ENCODE results near the gene LRP1B.

LRP1B gene

DNA sequence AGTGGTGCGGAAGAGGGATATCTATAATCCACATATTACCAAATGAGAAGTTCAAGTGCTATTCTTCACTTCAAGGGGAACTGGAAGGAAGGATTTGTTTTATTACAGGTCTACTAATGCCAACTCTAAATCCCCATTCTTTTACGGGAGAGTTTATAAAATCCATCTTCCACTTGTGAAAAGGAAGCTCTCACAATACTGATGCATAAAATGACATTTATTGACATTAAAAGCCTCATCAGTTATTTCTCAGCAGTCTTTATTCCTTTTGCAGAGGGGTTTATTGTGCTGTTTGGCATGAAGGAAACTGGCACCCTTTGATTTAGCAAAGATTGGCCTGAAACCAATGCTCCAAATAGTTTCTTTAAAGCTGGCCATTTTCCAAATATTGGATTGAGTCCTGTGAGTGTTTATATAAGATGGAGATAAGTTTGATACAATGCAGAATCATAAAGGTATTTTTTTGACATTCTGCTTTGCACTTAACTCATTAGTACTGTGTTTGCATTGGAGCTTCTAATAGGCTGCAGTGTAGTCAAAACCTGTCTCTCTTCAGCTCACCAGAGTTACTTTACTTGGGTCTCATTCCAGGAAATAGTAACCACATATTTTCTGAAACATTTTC lies 26.6 kb downstream of the LRP1B start:
- H3K4me2 ChIP-seq (ENCODE audit: low read length): no peak overlapping the region
- no peaks in the 10 kb centered on the region for H3K9me2 ChIP-seq (ENCODE audit: low read depth, low read length)
- H3K79me2 ChIP-seq (ENCODE audit: insufficient read depth, low read length): no peaks in the 10 kb centered on the region
- H3F3A ChIP-seq (ENCODE audit: insufficient read depth, low read length): no peaks in the 10 kb centered on the region
- no peaks in the 10 kb centered on the region for H4K20me1 ChIP-seq (ENCODE audit: insufficient read depth, low read length)
- H3K4me1 ChIP-seq (ENCODE audit: insufficient read depth, low read length, severe bottlenecking): no peaks in the 10 kb centered on the region
- H3K27me3 ChIP-seq (ENCODE audit: insufficient read depth, low read length): no peaks in the 10 kb centered on the region
- no peak overlapping the region for H3K27ac ChIP-seq (ENCODE audit: low read depth, low read length, poor library complexity, severe bottlenecking)
- H3K9me3 ChIP-seq (ENCODE audit: low read length): no peaks in the 10 kb centered on the region
- H3K9ac ChIP-seq (ENCODE audit: low read length): no peak overlapping the region
- TF ChIP-seq, protein P1, sequence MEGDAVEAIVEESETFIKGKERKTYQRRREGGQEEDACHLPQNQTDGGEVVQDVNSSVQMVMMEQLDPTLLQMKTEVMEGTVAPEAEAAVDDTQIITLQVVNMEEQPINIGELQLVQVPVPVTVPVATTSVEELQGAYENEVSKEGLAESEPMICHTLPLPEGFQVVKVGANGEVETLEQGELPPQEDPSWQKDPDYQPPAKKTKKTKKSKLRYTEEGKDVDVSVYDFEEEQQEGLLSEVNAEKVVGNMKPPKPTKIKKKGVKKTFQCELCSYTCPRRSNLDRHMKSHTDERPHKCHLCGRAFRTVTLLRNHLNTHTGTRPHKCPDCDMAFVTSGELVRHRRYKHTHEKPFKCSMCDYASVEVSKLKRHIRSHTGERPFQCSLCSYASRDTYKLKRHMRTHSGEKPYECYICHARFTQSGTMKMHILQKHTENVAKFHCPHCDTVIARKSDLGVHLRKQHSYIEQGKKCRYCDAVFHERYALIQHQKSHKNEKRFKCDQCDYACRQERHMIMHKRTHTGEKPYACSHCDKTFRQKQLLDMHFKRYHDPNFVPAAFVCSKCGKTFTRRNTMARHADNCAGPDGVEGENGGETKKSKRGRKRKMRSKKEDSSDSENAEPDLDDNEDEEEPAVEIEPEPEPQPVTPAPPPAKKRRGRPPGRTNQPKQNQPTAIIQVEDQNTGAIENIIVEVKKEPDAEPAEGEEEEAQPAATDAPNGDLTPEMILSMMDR (IDR thresholded peaks at IDR 0.05; ENCODE audit: low read length): no peak
- no peak for TF ChIP-seq EZH2 (IDR thresholded peaks at IDR 0.05; ENCODE audit: borderline replicate concordance, low read length)
- H3K36me3 ChIP-seq (ENCODE audit: insufficient read depth, low read length): no peaks in the 10 kb centered on the region
- no peak overlapping the region for H2AFZ ChIP-seq (ENCODE audit: low read length)
- H3K4me3 ChIP-seq (ENCODE audit: low read depth, low read length, poor library complexity, severe bottlenecking): no peak overlapping the region

DNA sequence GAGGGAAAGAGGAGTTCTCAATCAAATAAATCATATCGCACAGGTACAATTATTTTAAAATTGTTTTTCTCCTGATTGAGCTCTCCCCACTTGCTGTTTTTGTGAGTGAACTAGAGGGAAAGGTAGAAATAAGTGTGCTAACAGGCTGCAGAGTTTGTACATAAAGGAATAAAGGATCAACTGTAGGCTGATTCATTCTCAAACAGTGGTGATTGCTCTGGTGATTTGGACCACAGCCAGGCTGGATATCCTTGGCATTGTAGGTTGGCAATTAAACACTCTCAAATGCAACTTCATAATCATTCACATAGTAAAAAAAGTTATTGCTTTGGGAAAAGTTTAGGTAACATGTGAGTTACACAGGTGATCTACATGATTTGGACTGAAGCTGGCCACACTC lies 29.8 kb downstream of the LRP1B start:
- no peaks in the 10 kb centered on the region for H3K27me3 ChIP-seq (ENCODE audit: insufficient read depth, low read length)
- no peaks in the 10 kb centered on the region for H3K36me3 ChIP-seq (ENCODE audit: insufficient read depth, low read length)
- no peak overlapping the region for H3K4me3 ChIP-seq (ENCODE audit: low read depth, low read length, poor library complexity, severe bottlenecking)
- no peak overlapping the region for H3K4me2 ChIP-seq (ENCODE audit: low read length)
- no peaks in the 10 kb centered on the region for H3K9me2 ChIP-seq (ENCODE audit: low read depth, low read length)
- H3K9me3 ChIP-seq (ENCODE audit: low read length): no peaks in the 10 kb centered on the region
- no peaks in the 10 kb centered on the region for H3F3A ChIP-seq (ENCODE audit: insufficient read depth, low read length)
- H2AFZ ChIP-seq (ENCODE audit: low read length): no peak overlapping the region
- H4K20me1 ChIP-seq (ENCODE audit: insufficient read depth, low read length): no peaks in the 10 kb centered on the region
- H3K4me1 ChIP-seq (ENCODE audit: insufficient read depth, low read length, severe bottlenecking): no peaks in the 10 kb centered on the region
- H3K9ac ChIP-seq (ENCODE audit: low read length): no peak overlapping the region
- H3K79me2 ChIP-seq (ENCODE audit: insufficient read depth, low read length): no peaks in the 10 kb centered on the region
- H3K27ac ChIP-seq (ENCODE audit: low read depth, low read length, poor library complexity, severe bottlenecking): no peak overlapping the region
- TF ChIP-seq, protein P1 (IDR thresholded peaks at IDR 0.05; ENCODE audit: low read length): no peak
- no peak for TF ChIP-seq EZH2 (IDR thresholded peaks at IDR 0.05; ENCODE audit: borderline replicate concordance, low read length)

DNA sequence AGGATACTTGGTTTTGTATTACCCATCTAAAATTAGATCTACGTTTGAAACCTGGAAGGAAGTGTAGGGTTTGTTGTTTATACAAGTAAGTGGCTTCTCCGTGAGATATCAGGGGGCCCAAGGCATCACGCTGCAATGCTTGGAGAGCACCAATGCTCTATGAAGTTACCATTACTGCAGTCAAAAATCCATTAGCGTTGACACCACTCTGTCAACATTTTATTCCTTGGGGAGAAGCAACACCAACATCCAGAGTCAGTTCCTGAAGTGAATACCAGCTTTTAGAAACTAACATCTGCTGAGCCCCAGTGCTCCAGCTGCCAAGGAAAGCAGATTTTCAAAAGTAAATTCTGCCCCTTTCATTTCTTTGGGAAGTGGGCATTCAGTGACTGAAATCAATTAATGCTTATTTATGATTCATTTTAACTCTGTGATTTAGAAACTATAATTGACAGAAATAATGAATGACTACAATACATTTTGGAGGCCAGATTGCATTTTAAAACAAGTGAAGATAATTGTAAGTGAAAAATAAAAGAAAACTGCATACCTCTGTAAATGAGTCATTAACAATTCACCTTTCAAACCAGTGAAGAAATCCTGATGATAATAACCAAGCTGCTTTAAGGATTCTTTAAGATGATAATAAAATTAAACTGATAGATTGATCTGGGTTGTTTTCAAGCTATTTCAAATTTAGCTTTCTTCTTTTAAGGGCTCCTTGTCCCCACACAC lies 30.5 kb downstream of the LRP1B start:
- H3K9me3 ChIP-seq (ENCODE audit: low read length): no peaks in the 10 kb centered on the region
- no peak overlapping the region for H3K4me2 ChIP-seq (ENCODE audit: low read length)
- H3K4me1 ChIP-seq (ENCODE audit: insufficient read depth, low read length, severe bottlenecking): no peaks in the 10 kb centered on the region
- H3K9ac ChIP-seq (ENCODE audit: low read length): no peak overlapping the region
- no peak overlapping the region for H3K27ac ChIP-seq (ENCODE audit: low read depth, low read length, poor library complexity, severe bottlenecking)
- no peak overlapping the region for H2AFZ ChIP-seq (ENCODE audit: low read length)
- TF ChIP-seq, protein P1 (IDR thresholded peaks at IDR 0.05; ENCODE audit: low read length): no peak
- TF ChIP-seq EZH2 (IDR thresholded peaks at IDR 0.05; ENCODE audit: borderline replicate concordance, low read length): no peak
- H3K9me2 ChIP-seq (ENCODE audit: low read depth, low read length): no peaks in the 10 kb centered on the region
- no peak overlapping the region for H3K4me3 ChIP-seq (ENCODE audit: low read depth, low read length, poor library complexity, severe bottlenecking)
- H3F3A ChIP-seq (ENCODE audit: insufficient read depth, low read length): no peaks in the 10 kb centered on the region
- no peaks in the 10 kb centered on the region for H3K36me3 ChIP-seq (ENCODE audit: insufficient read depth, low read length)
- no peaks in the 10 kb centered on the region for H3K79me2 ChIP-seq (ENCODE audit: insufficient read depth, low read length)
- no peaks in the 10 kb centered on the region for H4K20me1 ChIP-seq (ENCODE audit: insufficient read depth, low read length)
- H3K27me3 ChIP-seq (ENCODE audit: insufficient read depth, low read length): no peaks in the 10 kb centered on the region
